ENCODE measurements around the gene HINT3. TPM values are rescaled to one million over a fixed set of nuclear protein-coding genes. Genes with fewer than 3 reads are reported as not detected.

HINT3 gene
- total and polyA plus RNA-seq, 2 of the 13 experiments (the other 11 are each of a cell fraction or from before 2014, with no cell fraction given): 3.1 to 22.8 TPM

GRCh38 chr6:125924697-125925358 is 31.7 kb upstream of the HINT3 start (continued):
- no peak for TF ChIP-seq ZNF784 (CRISPR knock-in tag; IDR thresholded peaks at IDR 0.05; ENCODE audit: borderline replicate concordance)
- no peak for TF ChIP-seq ZBTB14 (CRISPR knock-in tag; IDR thresholded peaks at IDR 0.05)
- no peak for TF ChIP-seq SMARCE1 (IDR thresholded peaks at IDR 0.05; ENCODE audit: borderline replicate concordance)
- TF ChIP-seq TAF1 (CRISPR knock-in tag; IDR thresholded peaks at IDR 0.05): no peak
- TF ChIP-seq ZNF572 (CRISPR knock-in tag; IDR thresholded peaks at IDR 0.05): no peak
- no peak for TF ChIP-seq ZSCAN30 (CRISPR knock-in tag; IDR thresholded peaks at IDR 0.05)
- no peak for TF ChIP-seq FOXJ3 (CRISPR knock-in tag; IDR thresholded peaks at IDR 0.05; ENCODE audit: borderline replicate concordance)

GRCh38 chr6:125926711-125927110 is 29.9 kb upstream of the HINT3 start:
- intact Hi-C loops (cut with micrococcal nuclease; ENCODE audit: unreplicated experiment) (no loop called here), in situ Hi-C loops (cut with HindIII; ENCODE audit: extremely low pct_ligation_motif_present, low pct_unique_long_range_greater_than_20kb) (no loop called here)
- CTCF ChIA-PET (ENCODE audit: low intra/inter-chr PET ratio, low total read pairs): no interaction called here
- Histone ChIP-seq H3K27ac (ENCODE audit: extremely low read length, insufficient read depth, low read length) (no peak overlapping the region), H3K9me3 (ENCODE audit: low read length) (no peaks in the 10 kb centered on the region), H3K4me2 (ENCODE audit: low read depth, low read length) (no peak overlapping the region), H4K20me1 (ENCODE audit: insufficient read depth, low read length) (no peaks in the 10 kb centered on the region), H3K36me3 (replicated peaks in 1 of 2; ENCODE audit: control insufficient read depth in 1 of 2, insufficient read depth in 2 of 2, low read length in 2 of 2) (peaks cover 29 to 57% of the 10 kb centered on the region in 2 experiments), H3K4me1 (ENCODE audit: insufficient read depth, low read length) (peaks cover 38% of the 10 kb centered on the region), H3K4me3 (replicated peaks in 1 of 3; ENCODE audit: insufficient read depth in 1 of 3, low read depth in 2 of 3, low read length in 3 of 3) (no peak overlapping the region), H3K9ac (ENCODE audit: insufficient read depth, low read depth, low read length) (no peak overlapping the region), H3K79me2 (ENCODE audit: insufficient read depth, low read length) (no peaks in the 10 kb centered on the region), H3K27me3 (ENCODE audit: control insufficient read depth in 1 of 2, insufficient read depth in 2 of 2, low read length in 2 of 2) (no peaks in the 10 kb centered on the region), H2AFZ (ENCODE audit: low read length) (no peak overlapping the region)
- no peak for FAIRE-seq
- TF ChIP-seq ATF5 (CRISPR knock-in tag; IDR thresholded peaks at IDR 0.05; ENCODE audit: low read depth) (no peak), ZNF138 (CRISPR knock-in tag; IDR thresholded peaks at IDR 0.05; ENCODE audit: low read depth) (no peak), ZSCAN5A (CRISPR knock-in tag; IDR thresholded peaks at IDR 0.05; ENCODE audit: borderline replicate concordance) (no peak), ATF2 (CRISPR knock-in tag; IDR thresholded peaks at IDR 0.05) (no peak), NBN (conservative IDR thresholded peaks at IDR 0.05) (no peak)
- POLR2A ChIA-PET: no interaction called here
- no peak for DNase-seq (ENCODE audit: low spot score)
- ATAC-seq: no peak
- no TSS peak for BruUV-seq (replicated peaks)
- 95% methylated on average over 3 of the region's 3 CpGs for WGBS (ENCODE audit: low lambda C conversion rate)
